Thoracic aorta (tissue), 2 donors: ENCODE results near the gene ADH7. TPM values are rescaled to one million over a fixed set of nuclear protein-coding genes. Genes with fewer than 3 reads are reported as not detected.
"Not testable (repeated sequence)": the region's sequence is repeated elsewhere in the genome, so short reads cannot be mapped to it uniquely, and the experiment has no call there.

ENCODE experiments used
- ATAC-seq: fragments of 150-250 bp; one replicate; pipeline ENCODE4 v1.8.0; 2017; ENCODE audit warnings: low read depth; ENCODE audit not compliant: insufficient number of reproducible peaks, low FRiP score
- DNase-seq: peaks from one replicate; pipeline ENCODE4 v3.0.0-alpha.2; 2020; ENCODE audit warnings: low spot score
- H3K27ac ChIP-seq, 2 donors: fragments of 200-600 bp; sonication (generic); 1 replicate in 1 of 2; 2 replicates in 1 of 2; pipeline ENCODE4 v1.5.1; 2016; ENCODE audit warnings: mild to moderate bottlenecking in 2 of 2, moderate library complexity in 2 of 2
- H3K27me3 ChIP-seq: fragments of 200-600 bp; sonication (generic); replicated peaks from 2 replicates; pipeline ENCODE4 v1.6.0; 2016; ENCODE audit warnings: mild to moderate bottlenecking; ENCODE audit not compliant: insufficient read depth
- H3K36me3 ChIP-seq: fragments of 200-600 bp; sonication (generic); one replicate; pipeline ENCODE4 v1.5.1; 2016
- H3K4me1 ChIP-seq, 2 donors: fragments of 200-600 bp; sonication (generic); 1 replicate in 1 of 2; 2 replicates in 1 of 2; pipeline versions ENCODE4 v1.5.1 to v1.6.0; 2016; ENCODE audit warnings: low read depth in 2 of 2, mild to moderate bottlenecking in 1 of 2; ENCODE audit not compliant: control insufficient read depth in 1 of 2
- H3K4me3 ChIP-seq: fragments of 200-600 bp; sonication (generic); 2 replicates; pipeline ENCODE4 v1.5.1; 2016; ENCODE audit warnings: mild to moderate bottlenecking
- H3K9me3 ChIP-seq: fragments of 200-600 bp; sonication (generic); 2 replicates; pipeline ENCODE4 v1.5.1; 2016
- CTCF ChIP-seq: fragments of 200-600 bp; sonication (generic); IDR thresholded peaks from one replicate; pipeline ENCODE4 v1.5.1; 2019; ENCODE audit warnings: antibody characterized with exemption
- total RNA-seq, 2 donors: library from RNA; depleted of rRNA; stranded (reverse); fragments of >200 nt; gene quantifications; one replicate each; pipeline versions ENCODE4 v1.1.0 to v1.2.3, GENCODE V29; 2016

ADH7 gene
- total RNA-seq, 2 donors from 2014 or later: not detected

DNA sequence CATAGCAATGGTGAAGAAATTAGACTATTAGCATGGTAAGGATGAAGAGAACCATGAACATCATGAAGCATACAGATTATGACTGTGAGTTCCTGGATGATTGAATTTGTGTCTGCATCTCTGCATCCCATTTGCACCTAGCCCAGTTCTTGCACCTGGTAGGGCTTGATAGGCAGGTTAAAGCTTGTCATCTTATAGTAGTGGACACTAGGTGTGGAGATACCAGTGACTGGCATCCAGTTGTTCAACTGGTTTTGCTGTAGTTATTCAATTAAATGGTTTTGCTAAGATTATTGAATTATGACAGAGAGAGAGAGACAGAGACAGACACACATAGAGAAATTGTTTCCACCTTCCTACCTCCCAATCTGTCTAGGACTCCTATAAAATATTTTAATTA lies 5.0 kb downstream of the ADH7 start:
- no peaks in the 10 kb centered on the region for H3K9me3 ChIP-seq
- ATAC-seq: no peak
- TF ChIP-seq CTCF: no peak

GRCh38 chr4:99417125-99417524 lies 18.0 kb downstream of the ADH7 start:
- Histone ChIP-seq H3K27me3 (no peaks in the 10 kb centered on the region), H3K36me3 (no peaks in the 10 kb centered on the region), H3K4me1 (peaks cover 14 to 21% of the 10 kb centered on the region in 2 donors), H3K9me3 (no peaks in the 10 kb centered on the region), H3K27ac (no peak overlapping the region), H3K4me3 (no peak overlapping the region)
- DNase-seq (no peak), ATAC-seq (no peak)
- TF ChIP-seq CTCF: no peak

More for the DNA sequence above, 5.0 kb downstream of the ADH7 start:
- Histone ChIP-seq H3K27ac (no peak overlapping the region), H3K36me3 (no peaks in the 10 kb centered on the region), H3K27me3 (no peaks in the 10 kb centered on the region), H3K4me3 (no peak overlapping the region), H3K4me1 (peaks cover 0 to 5% of the 10 kb centered on the region in 2 donors)
- DNase-seq: no peak

DNA sequence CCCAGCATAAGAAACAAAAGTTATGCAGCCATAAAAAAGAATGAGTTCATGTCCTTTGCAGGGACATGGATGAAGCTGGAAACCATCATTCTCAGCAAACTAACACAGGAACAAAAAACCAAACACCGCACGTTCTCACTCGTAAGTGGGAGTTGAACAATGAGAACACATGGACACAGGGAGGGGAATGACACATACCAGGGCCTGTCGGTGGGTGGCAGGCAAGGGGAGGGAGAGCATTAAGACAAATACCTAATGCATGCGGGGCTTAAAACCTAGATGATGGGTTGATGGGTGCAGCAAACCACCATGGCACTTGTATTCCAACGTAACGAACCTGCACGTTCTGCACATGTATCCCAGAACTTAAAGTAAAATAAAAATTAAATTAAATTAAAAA lies 19.4 kb downstream of the ADH7 start:
- H3K9me3 ChIP-seq, H3K36me3 ChIP-seq, H3K4me3 ChIP-seq, H3K27me3 ChIP-seq, H3K27ac ChIP-seq, DNase-seq, ATAC-seq: not testable (repeated sequence)
- H3K4me1 ChIP-seq: peaks cover 14 to 21% of the 10 kb centered on the region in 2 donors

DNA sequence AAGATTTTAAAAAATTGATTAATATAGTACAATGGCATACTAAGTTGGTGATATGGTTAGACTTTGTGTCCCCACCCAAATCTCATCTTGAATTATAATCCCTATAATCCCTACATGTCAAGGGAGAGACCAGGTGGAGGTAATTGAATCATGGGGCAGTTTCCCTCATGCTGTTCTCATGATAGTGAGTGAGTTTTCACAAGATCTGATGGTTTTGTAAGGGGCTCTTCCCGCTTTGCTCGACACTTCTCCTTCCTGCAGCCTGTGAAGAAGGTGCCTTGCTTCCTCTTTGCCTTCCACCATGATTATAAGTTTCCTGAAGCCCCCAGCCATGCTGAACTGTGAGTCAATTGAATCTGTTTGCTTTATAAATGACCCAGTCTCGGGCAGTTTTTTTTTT lies 20.2 kb downstream of the ADH7 start:
- H3K9me3 ChIP-seq, H3K36me3 ChIP-seq, ATAC-seq, DNase-seq, H3K27me3 ChIP-seq, H3K4me3 ChIP-seq, H3K27ac ChIP-seq: not testable (repeated sequence)
- peaks cover 14 to 21% of the 10 kb centered on the region in 2 donors for H3K4me1 ChIP-seq

- Histone ChIP-seq H3K36me3 (no peaks in the 10 kb centered on the region), H3K4me3 (no peak overlapping the region), H3K9me3 (no peaks in the 10 kb centered on the region), H3K4me1 (peaks cover 14 to 21% of the 10 kb centered on the region in 2 donors), H3K27me3 (no peaks in the 10 kb centered on the region), H3K27ac (peak overlapping the region in 1 of 2 donors; percentile 62)
- ATAC-seq: no peak
- no peak for TF ChIP-seq CTCF
- no peak for DNase-seq
These were observed 20.7 kb downstream of the ADH7 start for GRCh38 chr4:99414401-99414800.

- Histone ChIP-seq H3K27me3 (no peaks in the 10 kb centered on the region), H3K4me1 (peaks cover 18 to 32% of the 10 kb centered on the region in 2 donors), H3K4me3 (no peak overlapping the region), H3K27ac (peak overlapping the region; percentile 9 to 62), H3K36me3 (no peaks in the 10 kb centered on the region), H3K9me3 (no peaks in the 10 kb centered on the region)
- no peak for TF ChIP-seq CTCF
- ATAC-seq: no peak
- no peak for DNase-seq
These were observed 22.0 kb downstream of the ADH7 start for GRCh38 chr4:99413140-99413539.
